Muscle of arm (tissue), 12 donors: ENCODE data around the gene LRMDA. TPM values are rescaled to one million over a fixed set of nuclear protein-coding genes. Genes with fewer than 3 reads are reported as not detected.

Experiments used
- DNase-seq: peaks from one replicate; pipeline ENCODE4 v3.0.0-alpha.2; 2013
- polyA plus RNA-seq, 12 donors: library from polyadenylated mRNA; unstranded; fragments of 120-200 nt; gene quantifications; one replicate each; pipeline ENCODE4 v1.2.1, GENCODE V29; 2013; ENCODE audit not compliant: insufficient read length in 12 of 12

The LRMDA gene
- polyA plus RNA-seq, 12 donors: 3.5 to 6.7 (median 5.2) TPM; not detected in 2

DNA sequence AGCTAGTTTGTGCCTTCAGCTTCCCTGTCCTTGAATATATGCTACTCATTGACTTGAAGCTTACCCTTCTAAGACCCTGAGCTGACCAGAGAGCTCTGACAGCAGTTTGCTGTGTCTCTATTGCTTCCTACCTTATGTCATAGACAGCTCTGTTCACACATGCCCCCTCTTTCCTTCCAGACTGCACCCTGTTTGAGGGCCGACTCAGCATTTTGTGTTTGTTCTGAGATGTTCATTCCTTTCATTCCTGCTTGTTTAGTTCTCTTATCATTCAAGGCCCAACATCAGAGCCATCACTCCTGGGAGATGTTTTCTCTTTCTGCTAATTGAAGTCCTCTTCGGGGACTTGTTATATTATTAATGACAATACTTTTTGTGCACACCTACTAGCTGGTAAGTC, 518.9 kb downstream of the LRMDA start:
- no peak for DNase-seq

DNA sequence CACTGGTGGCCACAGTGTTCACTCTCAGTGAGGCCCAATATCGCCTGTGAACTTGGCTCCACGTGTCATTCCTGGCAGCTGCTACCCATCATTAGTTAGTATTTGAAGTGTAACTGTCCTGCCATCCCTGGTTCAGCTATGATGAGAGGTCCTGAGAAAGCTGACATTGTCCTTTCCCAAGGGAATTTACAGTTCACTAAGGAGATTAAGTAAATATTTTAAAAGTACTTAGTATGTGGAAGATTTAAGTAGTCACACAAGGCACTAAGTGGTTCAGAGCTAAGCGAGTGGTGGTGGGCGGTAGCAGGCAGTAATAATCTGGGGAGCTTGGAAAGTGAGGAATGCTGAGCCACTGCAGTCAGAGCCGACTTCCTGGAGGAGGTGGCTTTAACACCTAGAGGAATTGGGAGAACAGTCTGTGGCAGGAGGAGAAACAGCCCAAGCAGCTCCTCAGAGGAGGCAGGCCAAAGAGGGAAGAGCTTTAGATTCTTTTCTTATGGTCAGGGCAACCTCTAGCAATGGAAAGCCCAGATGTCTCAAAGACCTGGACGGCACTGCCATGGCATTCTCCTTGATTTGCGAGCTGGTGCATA, 519.7 kb downstream of the LRMDA start:
- no peak for DNase-seq

DNA sequence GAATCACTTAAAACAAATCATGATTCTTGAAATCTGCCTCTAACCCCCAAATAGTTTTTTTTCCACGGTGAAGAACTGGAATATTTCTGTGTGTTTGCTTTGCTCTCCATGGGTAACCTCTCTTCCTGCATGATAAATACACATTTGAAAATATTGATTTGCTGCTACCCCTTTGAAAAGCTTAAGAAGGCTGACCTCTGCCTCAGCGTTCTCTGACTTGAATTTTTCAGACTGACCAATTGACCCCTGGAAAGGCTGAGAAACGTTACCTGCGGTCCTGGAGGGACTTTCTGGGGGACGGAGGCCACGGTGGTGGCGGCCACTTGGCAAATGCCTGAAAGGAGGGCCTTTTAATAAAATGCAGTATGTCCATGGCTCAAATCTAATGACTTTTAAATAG, 520.2 kb downstream of the LRMDA start:
- no peak for DNase-seq

DNA sequence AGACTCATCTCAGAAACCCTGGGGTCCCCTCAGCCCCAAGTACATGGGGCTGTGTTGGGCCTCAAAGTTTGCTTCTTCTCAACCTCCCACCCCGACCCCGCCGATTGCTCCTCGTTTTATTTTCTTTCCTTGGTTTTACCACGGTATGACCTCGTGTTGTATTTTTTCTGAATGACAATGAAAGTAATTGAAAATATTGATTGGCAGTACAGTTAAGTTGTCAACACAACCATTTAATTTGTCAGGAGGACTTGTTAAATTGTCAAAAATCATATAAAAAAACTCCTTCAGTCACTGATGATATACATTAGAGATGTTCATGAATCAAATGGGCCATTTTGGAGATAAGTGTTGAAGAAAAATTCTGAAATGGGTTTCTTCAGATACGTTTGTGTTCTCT, 520.7 kb downstream of the LRMDA start:
- no peak for DNase-seq

DNA sequence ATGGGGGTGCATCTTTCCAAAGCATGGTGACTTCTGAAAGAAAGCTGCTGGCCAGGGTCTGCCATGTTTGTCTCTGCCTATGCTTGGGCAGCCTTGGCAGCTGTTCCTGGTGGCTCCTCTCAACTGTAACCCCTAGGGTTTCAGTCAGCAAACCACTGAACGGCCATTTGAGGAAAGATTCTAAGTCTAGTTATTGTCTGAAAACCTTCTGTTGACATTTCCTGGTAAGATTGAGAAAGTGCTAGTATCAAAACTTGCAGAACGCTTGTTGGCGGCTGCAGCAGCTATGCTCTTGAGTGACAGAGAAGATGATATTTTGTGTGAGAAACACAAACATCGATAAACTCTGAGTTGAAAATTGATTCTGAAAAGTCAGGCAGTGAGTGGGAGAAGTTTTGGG, 523.1 kb downstream of the LRMDA start:
- no peak for DNase-seq

DNA sequence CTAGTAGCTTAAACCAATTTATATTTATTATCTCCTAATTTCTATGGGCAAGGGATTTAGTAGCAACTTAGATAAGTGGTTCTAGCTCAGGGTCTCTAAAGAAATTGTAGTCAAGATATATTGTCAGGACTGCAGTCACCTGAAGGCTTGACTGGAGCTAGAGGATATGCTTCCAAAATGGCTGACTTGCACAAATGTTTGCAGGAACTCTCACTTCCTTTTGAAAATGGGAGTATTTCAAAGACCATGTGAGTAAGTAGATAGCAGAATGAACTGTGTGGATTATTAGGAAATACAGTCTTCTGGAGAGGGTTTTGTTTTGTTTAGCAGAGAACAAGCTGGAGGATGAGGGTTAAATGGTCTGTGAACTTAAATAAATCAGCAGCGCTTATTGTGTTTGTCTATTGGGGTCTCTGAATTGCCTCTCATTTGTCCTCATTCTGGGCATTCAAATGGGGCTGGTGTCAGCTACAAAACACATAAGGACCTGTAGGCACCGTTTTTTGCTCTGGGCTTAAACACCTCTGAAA, 524.6 kb downstream of the LRMDA start:
- DNase-seq: no peak

DNA sequence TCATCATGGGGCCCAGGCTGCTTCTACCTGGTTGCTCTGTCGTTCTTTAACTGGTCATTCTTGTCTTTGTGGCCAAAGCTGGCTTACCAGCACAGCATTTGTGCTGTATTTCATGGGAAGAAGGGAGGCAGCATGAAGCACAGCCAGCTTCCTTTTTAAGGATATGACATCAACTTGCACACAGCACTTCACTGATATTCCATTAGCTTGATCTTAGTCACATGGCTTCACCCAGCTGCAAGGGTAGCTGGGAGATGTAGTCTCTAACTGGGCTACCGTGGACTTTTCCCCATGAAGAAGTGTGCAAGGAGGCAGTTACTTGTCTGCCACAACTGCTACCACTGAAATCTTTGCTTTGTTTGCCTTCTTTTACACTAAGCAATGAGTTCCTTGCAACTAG, 525.2 kb downstream of the LRMDA start:
- no peak for DNase-seq

DNA sequence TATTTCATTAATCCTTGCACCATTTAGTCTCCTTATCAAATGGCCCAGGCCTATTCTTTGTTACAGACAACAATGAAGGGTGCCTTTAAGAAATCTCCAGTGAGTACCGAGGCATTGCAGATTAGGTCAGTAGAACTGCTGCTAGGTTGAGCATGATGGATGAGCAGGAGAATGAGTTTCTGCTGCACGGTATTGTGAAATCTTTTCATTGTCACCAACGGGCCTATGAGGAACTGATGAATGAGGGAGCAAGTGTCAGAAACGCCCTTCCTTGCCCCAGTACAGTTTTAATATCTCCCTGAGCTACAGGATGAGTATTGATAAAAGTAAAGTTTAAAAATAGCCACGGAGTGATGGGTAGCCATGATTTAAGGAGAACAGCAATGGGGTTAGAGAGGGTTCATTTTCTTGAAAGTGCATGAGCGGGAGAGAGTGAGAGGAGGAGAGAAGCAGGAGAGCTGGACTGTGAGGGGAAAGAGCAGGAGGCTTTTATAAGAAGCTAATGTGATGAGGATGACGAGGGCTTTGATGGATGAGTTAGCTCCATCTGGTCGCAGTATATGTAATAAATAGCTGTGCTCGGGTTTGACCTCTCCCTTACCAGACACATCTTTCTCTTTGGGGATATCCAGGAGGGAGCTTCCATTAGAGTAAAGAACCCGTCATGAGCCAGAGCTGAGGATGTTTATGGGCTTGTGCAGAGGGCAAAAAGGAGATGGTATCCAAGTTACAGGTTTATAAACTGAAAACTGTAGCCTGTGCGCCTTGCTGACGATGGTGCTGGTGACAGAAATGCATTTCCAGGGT, 526.1 kb downstream of the LRMDA start:
- DNase-seq: no peak

DNA sequence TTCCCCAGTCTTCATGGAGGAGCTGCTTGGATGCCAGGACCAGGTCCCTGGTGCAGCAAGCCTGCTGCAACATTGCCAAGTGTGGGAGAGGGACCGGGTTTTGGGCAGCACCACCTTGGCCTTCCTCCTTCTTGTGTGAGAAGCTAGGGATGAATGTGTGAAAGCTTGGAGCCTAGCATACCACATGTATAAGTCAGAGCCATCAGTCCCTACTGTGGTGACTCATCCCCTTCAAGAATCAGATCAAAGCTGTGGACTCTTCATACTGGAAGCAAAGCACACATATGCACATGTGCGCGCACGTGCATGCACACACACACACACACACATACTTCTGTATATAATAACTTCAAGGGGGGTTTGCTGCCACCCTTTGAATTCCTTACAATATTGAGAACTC, 527.8 kb downstream of the LRMDA start:
- no peak for DNase-seq

DNA sequence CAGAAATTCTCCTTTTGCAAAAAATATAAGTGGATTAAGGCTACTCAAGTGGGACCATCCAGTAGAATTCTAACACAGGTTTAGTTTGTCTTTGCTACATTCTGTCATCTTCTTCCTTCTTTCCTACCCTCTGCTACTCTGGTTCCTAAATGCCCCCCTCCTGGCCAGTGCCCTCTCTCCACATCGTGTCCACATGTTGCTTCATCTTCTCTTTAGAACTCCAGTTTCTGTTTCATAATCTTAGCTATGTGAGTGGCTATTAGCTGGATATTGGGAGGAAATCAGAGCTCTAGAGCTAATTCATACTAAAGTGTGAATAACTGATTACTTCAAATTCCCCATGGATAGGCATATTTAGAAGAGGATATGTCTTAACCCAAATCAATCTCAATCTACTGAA, 528.5 kb downstream of the LRMDA start:
- no peak for DNase-seq

DNA sequence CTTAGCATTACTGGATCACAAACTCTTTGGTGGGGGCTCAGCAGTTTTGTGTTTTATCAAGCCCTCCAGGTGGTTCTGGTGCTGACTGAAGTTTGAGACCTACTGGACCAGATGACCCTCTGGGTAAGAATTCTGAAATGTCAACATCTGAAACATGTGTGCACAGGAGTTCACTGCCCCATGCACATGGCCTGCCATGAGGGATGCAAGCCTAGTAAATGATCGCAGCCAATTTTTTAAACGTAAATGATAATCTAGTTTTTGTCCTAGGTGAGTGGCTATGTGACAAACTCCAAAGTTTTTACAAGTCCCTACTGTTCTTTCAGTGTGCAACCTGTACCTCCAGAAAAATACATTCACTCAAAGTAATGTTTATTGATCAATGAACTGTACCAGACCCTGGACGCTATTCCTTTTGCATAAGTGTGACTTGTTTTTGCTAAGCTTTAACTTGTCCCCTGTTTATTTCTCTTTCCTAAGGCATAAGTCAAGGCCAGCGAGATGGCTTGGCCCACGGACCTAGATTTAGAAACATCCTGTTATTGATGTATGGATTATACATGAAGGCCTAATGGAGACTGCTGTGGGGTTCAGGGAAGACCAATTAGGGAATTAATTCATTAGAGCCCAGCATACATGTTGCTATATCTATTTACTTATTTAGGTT, 531.1 kb downstream of the LRMDA start:
- no peak for DNase-seq

DNA sequence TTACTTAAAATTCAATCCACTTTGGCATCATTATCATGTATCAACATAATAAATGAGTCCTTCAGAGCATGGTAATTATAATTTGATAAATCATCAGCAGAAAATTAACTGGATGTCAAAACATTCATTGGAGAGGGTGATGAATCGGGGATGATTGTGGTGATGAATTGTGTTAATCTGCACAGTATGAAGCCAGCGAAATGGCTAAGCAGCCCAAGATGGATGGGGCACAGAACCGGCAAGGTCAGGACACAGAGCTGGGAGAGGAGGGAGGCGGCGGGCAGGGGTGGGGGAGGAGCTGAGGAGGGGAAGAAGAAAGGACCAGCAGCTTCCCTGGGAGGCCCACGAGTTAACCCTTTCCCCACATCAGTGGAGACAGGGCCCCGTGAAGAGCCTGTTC, 536.1 kb downstream of the LRMDA start:
- no peak for DNase-seq

DNA sequence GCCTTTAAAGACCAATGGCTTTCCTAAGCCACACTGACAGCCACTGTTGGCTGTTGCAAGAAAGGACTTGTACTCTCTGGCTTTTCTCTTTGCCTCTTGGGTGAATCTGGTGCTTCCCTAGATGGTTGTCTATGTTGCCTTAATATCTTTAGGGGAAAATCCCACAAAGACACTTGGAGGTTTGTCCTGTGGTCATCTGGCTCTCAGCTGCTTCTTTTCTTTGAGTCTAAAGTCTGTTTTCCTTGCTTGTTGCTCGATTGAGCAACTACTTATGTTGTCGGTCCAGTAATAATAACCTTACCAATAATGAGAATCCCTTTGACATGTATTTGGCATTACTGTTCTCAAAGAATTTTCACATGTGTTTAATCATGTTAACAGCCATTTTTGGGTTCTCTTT, 537.6 kb downstream of the LRMDA start:
- DNase-seq: no peak

DNA sequence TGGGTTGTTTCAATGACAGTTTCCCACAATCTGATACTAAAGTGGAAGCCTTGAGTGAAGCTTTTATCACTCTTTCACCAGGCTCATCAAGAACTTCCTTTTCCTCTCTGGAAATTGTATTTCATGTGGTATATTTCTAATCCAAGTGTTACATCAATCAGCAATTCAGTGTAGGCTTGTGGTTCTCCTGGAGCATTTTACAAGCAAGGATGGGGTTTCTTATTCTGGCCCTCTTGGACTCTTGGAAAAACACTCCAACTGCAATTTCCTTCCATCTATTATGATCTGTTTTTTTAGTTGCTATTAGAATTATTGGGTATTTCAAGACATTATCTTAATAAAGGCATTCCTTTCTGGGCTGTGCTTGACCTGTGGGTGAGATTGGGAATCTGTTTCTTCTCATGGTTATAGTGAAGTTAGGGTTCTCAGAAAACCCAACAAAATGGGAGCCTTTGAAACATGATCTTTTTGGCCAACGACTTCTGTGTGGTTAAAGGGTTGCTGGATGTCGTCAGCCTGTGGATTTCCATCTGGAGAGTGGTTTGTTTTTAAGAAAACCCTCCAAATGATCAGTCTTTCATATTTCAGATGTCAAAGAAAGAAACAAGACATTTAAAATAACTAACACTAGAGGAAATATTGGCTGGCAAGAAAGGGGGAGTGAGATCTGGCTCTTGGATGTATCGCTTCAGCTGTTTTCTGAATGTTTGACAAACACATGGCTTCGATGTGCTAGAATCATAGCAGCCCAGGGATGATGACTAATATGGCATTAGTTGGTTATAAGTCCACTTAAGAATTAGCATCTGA, 540.2 kb downstream of the LRMDA start:
- peak; percentile 24 for DNase-seq

DNA sequence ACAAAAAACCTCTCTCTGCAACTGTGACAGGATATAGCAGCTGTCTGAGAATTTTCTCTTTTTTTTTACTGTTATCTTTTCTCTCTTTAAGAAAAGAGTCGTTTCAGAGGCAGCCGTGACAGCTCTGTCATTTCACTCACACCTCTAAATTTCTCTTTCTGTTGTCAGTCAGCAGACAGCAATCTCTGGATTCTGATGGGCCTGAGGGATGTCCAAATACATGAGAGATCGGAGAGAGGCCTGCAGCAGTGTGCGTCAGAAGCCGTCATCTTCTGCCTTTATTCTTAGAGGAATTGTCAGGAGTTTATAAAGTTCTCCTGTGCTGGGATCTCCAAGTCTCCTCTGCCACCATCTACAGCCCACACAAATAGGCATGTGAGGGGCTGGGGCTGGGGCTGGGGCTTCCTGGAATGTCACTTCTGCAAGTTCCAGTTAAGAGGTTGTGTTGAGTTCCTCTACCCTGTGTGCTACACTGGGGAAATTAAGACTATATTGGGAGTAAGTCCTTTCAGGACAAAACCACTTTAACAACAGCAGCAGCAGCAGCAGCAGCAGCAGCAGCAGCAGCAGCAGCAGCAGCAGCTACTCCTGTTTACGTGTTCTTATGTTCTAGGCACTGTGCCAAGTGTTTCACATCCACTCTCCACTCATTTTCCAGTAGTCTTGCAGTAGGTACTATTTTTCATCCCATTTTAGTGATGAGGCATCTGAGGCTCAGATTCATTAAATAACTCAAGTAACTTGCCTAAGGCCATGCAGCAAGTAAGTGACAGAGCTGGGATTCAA, 541.3 kb downstream of the LRMDA start:
- peak; percentile 29 for DNase-seq

DNA sequence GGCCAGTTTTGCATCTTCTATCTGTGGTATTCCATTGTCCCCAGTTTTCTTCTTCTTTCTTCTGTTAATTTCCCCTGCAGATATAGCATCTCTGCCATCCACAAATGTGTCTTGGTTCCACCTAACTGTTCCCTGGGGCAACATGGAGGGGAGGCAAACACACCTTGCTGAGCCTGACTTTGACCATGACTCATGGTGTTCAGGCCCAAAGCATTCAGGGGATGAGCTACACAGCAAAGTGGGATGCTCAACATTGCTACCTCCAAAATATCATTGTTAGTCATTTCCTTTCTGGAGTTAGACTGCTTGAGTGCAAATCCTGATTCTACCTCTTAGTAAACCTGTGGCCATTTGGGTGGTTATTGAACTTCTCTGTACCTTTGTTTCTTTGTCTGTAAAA, 542.7 kb downstream of the LRMDA start:
- DNase-seq: no peak

DNA sequence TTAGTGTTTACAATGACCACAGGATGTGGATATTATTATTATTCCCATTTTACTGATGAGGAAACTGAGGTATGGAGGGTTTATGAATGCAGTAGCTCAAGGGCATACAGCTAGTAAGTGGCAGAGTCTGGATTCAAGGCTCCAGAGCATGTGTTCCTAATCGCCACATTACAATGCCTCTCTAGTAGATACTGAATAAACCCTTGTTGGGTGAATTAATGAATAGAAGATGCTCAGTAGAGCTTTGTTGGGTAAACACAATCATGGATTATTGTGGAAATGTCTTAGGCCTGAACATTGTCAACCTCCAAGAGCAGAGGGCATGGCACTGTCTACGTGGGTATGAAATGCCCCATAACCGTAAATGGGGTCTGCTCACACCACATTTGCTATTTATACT, 545.3 kb downstream of the LRMDA start:
- DNase-seq: no peak

DNA sequence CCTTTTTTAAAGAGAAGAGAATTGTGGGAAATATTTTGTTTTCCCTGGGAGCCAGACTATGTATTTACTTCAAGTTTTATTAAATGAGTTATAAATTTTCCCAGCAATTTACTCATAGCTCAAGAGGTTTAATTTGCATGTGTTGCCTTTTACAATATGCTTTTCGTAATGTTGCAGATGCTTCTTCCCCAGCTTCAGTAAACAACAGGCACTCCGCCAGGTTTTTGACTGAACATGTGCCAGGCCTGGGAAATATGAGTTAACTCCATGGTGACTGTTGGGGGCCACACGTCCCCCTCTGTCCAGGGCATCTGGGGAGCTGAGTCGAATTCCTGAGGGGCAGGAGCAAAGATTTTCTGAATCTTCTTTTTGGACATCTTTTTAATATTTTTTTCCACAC, 545.7 kb downstream of the LRMDA start:
- DNase-seq: peak; percentile 68

DNA sequence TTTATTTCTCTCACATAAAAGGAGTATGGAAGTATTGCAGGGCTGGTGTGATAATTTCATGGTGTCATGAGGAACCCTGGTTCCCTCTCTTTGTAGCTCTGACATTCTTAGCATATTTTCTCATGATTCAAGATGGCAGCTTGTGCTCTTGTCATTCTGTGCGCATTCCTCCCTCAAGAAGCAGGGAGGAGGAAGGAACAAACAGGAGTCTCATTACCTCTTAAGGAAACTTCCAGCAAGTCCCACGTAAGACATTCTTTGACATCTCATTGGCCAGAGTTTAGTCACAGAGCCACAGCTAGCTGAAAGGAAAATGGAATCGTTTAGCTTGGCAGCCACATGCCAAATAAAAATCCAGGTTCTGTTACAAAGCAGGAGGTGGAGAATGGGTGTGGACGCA, 546.8 kb downstream of the LRMDA start:
- no peak for DNase-seq

DNA sequence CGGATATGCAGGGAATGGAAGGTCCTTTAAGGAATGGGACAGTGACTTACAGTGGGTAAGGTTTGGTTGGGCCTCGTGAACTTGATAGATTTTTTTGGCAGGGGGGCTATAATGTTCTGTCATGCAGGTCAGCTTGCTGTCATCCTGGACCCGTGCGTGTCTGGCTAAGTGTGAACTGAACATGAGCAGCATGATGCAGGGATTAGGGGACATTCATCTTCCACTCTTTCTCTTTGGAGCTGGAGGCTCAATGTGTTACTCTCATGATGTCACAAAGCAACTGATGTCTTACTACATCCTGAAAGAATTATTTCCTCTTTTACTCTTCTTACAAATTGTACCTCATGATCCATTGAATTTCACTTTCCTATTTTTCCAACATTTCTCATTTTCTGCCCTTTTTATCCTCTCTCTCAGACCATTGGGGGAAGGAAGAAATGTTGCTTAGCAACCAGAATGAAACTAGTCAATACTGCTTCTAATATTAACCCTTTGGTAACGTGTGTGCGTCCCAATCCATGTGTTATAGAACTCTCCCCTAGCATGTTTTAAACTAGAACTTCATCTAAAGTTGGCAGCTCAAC, 549.1 kb downstream of the LRMDA start:
- DNase-seq: no peak
